Activated CD8-positive, alpha-beta T cell treated with anti-CD3 and anti-CD28 coated beads for 36 hours (primary cell): ENCODE results near the gene RNASEH1. TPM values are rescaled to one million over a fixed set of nuclear protein-coding genes. Genes with fewer than 3 reads are reported as not detected.

Experiments
- ATAC-seq: fragments of 200-7000 bp; cut with Tn5 transposase; one replicate; pipeline ENCODE4 v1.10.0; 2021; ENCODE audit warnings: mild to moderate bottlenecking, moderate library complexity
- CTCF ChIA-PET: fragments of 350-600 bp; sonication (Branson Sonifier 250); formaldehyde crosslinking; loops from one replicate; lab custom pipeline; 2021; ENCODE audit warnings: antibody characterized with exemption; lab: Charles Lee
- POLR2A ChIA-PET: fragments of 350-600 bp; sonication (Branson Sonifier 250); formaldehyde crosslinking; loops from one replicate; lab custom pipeline; 2021; ENCODE audit warnings: antibody characterized with exemption; lab: Charles Lee
- DNase-seq: peaks from one replicate; pipeline ENCODE4 v3.0.0-alpha.2; 2020
- H3K27ac Mint-ChIP-seq: one replicate; pipeline ENCODE4 v1.8.0; 2021; ENCODE audit warnings: mild to moderate bottlenecking, mixed read lengths
- H3K27me3 Mint-ChIP-seq: one replicate; pipeline ENCODE4 v1.8.0; 2021; ENCODE audit warnings: mixed read lengths
- H3K36me3 Mint-ChIP-seq: one replicate; pipeline ENCODE4 v1.8.0; 2021; ENCODE audit warnings: low read depth, mixed read lengths
- H3K4me1 Mint-ChIP-seq: one replicate; pipeline ENCODE4 v1.8.0; 2021; ENCODE audit warnings: low read depth, mixed read lengths
- H3K4me3 Mint-ChIP-seq: one replicate; pipeline ENCODE4 v1.8.0; 2021; ENCODE audit warnings: mild to moderate bottlenecking, moderate library complexity, mixed read lengths
- H3K9me3 Mint-ChIP-seq: one replicate; pipeline ENCODE4 v1.8.0; 2021; ENCODE audit warnings: mixed read lengths
- CTCF ChIP-seq: fragments of 200-600 bp; IDR thresholded peaks from one replicate; pipeline ENCODE4 v1.8.0; 2022; ENCODE audit warnings: antibody characterized with exemption, mild to moderate bottlenecking
- intact Hi-C: fragments of 100-400 bp; cut with micrococcal nuclease; formaldehyde crosslinking; loops from one replicate; pipeline ENCODE4 v1.10.0; 2022
- total RNA-seq, 2 experiments: library from RNA; stranded (reverse); gene quantifications; one replicate each; pipeline ENCODE4 v1.2.3, GENCODE V29; 2021

The RNASEH1 gene
- total RNA-seq, 2 experiments from 2014 or later = 23.4 to 24.7 TPM

- H3K9me3 Mint-ChIP-seq = no peaks in the 10 kb centered on the region
- DNase-seq = no peak
- TF ChIP-seq CTCF = no peak
- H3K27me3 Mint-ChIP-seq = no peaks in the 10 kb centered on the region
- H3K36me3 Mint-ChIP-seq = no peaks in the 10 kb centered on the region
- ChIA-PET CTCF (no interaction called here), POLR2A (no interaction called here)
- peaks cover 15% of the 10 kb centered on the region for H3K4me1 Mint-ChIP-seq
- no peak overlapping the region for H3K4me3 Mint-ChIP-seq
- intact Hi-C loops = no loop called here
- no peak for ATAC-seq
- H3K27ac Mint-ChIP-seq = no peak overlapping the region
These were observed 42.2 kb upstream of the RNASEH1 start for GRCh38 chr2:3600256-3600855.

GRCh38 chr2:3598912-3599854, 41.0 kb upstream of the RNASEH1 start:
- Mint-ChIP-seq H3K4me1 (peaks cover 13% of the 10 kb centered on the region), H3K27ac (no peak overlapping the region), H3K4me3 (no peak overlapping the region), H3K27me3 (no peaks in the 10 kb centered on the region), H3K36me3 (no peaks in the 10 kb centered on the region), H3K9me3 (no peaks in the 10 kb centered on the region)
- no peak for TF ChIP-seq CTCF
- intact Hi-C loops = no loop called here
- DNase-seq = no peak
- ChIA-PET CTCF (no interaction called here), POLR2A (no interaction called here)
- no peak for ATAC-seq

- POLR2A ChIA-PET = no interaction called here
- peaks cover 13% of the 10 kb centered on the region for H3K4me1 Mint-ChIP-seq
- no peak overlapping the region for H3K4me3 Mint-ChIP-seq
- no peak for ATAC-seq
- no peak for TF ChIP-seq CTCF
- DNase-seq = no peak
- no peaks in the 10 kb centered on the region for H3K36me3 Mint-ChIP-seq
- intact Hi-C loops = no loop called here
- H3K27me3 Mint-ChIP-seq = no peaks in the 10 kb centered on the region
- no peak overlapping the region for H3K27ac Mint-ChIP-seq
- CTCF ChIA-PET = no interaction called here
- H3K9me3 Mint-ChIP-seq = no peaks in the 10 kb centered on the region
These were observed 40.2 kb upstream of the RNASEH1 start for GRCh38 chr2:3598197-3598910.

GRCh38 chr2:3597567-3597966, 39.4 kb upstream of the RNASEH1 start:
- TF ChIP-seq CTCF = no peak
- ATAC-seq (peak; percentile 32), DNase-seq (peak; percentile 44)
- intact Hi-C loops = no loop called here
- Mint-ChIP-seq H3K4me3 (no peak overlapping the region), H3K36me3 (no peaks in the 10 kb centered on the region), H3K4me1 (peaks cover 13% of the 10 kb centered on the region), H3K27ac (no peak overlapping the region), H3K9me3 (no peaks in the 10 kb centered on the region), H3K27me3 (no peaks in the 10 kb centered on the region)
- CTCF ChIA-PET = no interaction called here
- POLR2A ChIA-PET = interaction anchor here (0.7 kb wide), 1 partner anchor 21 kb away, joined by 3 read pairs; no protein-coding TSS in a partner anchor
